Measurements from ENCODE around the gene FPR1.
A peak's percentile ranks its signal among the peaks of the same experiment; 100 is the strongest.

FPR1 gene, protein sequence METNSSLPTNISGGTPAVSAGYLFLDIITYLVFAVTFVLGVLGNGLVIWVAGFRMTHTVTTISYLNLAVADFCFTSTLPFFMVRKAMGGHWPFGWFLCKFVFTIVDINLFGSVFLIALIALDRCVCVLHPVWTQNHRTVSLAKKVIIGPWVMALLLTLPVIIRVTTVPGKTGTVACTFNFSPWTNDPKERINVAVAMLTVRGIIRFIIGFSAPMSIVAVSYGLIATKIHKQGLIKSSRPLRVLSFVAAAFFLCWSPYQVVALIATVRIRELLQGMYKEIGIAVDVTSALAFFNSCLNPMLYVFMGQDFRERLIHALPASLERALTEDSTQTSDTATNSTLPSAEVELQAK

DNA sequence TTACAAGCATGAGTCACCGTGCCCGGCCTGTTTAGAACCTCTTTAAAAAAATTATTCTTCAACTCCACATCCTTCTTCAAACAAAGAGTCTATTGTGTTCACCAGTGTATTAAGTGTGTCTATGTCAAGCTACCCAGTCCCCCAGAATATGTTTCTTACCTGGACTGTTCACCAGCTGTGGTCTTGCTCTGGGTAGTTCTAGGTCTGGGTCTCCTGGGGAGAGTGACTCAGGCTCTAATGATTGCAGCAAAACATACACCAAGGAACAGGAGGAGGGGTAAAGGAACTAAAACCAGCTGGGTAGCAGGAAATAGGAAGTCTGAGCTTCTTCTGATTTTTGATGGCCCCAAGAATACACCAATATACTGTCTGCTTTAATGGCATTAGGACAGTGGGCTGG lies at the start of gene FPR1:
TSS of gene FPR1 (minus strand) at position 224 of the 400 bp plus-strand sequence. CDS start 4,884 bp downstream, outside the sequence.
- TF ChIP-seq, protein P1, sequence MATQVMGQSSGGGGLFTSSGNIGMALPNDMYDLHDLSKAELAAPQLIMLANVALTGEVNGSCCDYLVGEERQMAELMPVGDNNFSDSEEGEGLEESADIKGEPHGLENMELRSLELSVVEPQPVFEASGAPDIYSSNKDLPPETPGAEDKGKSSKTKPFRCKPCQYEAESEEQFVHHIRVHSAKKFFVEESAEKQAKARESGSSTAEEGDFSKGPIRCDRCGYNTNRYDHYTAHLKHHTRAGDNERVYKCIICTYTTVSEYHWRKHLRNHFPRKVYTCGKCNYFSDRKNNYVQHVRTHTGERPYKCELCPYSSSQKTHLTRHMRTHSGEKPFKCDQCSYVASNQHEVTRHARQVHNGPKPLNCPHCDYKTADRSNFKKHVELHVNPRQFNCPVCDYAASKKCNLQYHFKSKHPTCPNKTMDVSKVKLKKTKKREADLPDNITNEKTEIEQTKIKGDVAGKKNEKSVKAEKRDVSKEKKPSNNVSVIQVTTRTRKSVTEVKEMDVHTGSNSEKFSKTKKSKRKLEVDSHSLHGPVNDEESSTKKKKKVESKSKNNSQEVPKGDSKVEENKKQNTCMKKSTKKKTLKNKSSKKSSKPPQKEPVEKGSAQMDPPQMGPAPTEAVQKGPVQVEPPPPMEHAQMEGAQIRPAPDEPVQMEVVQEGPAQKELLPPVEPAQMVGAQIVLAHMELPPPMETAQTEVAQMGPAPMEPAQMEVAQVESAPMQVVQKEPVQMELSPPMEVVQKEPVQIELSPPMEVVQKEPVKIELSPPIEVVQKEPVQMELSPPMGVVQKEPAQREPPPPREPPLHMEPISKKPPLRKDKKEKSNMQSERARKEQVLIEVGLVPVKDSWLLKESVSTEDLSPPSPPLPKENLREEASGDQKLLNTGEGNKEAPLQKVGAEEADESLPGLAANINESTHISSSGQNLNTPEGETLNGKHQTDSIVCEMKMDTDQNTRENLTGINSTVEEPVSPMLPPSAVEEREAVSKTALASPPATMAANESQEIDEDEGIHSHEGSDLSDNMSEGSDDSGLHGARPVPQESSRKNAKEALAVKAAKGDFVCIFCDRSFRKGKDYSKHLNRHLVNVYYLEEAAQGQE (IDR thresholded peaks at IDR 0.05; ENCODE audit: low read depth): no peak
- TF ChIP-seq ZBTB7A (IDR thresholded peaks at IDR 0.05; ENCODE audit: low read depth) (no peak), RAD21 (IDR thresholded peaks at IDR 0.05; ENCODE audit: low read depth) (no peak), TEAD4 (IDR thresholded peaks at IDR 0.05) (no peak), CREB1 (IDR thresholded peaks at IDR 0.05; ENCODE audit: low read depth) (no peak), TCF12 (IDR thresholded peaks at IDR 0.05; ENCODE audit: low read depth) (no peak), EGR1 (IDR thresholded peaks at IDR 0.05) (no peak), NFIC (IDR thresholded peaks at IDR 0.05) (no peak)

DNA sequence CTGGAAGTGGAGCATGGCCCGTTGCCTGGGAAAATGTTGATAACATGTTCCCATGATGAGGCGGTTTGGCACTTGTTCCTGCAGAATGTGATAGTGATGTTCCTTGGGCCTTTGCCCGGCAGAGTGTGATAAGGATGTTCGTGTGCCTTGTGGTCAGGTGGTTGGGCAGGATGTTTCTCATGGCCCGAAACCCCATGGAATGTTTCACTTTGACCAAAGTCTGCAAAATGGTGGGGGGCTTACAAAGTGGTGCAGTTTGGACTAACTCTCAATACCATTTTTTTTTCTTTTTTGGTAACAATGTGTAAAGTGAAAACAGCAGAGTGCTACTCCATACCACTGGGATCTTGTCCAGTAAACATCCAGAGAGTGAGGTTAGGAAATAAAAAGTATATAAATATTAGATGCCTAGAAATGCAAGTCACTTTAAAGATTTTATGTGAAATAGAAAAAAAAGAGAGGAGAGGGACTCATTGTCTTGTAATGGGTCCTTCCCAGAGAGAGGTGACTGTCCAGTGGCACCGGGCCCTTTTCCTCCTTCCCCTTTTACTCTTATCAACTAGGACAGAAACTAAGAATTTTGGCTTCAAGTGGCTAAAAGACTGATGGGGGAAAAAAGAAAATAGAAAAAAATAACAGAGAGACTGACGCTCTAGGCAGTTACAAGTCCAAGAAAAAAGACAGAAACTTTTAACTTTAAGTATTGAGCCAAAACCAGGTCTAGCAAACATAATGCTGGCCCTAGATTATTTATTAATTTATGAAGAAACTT lies 49.0 kb upstream of the FPR1 start:
- no peak for TF ChIP-seq NFIC (IDR thresholded peaks at IDR 0.05)
- TF ChIP-seq CEBPB (IDR thresholded peaks at IDR 0.05): no peak
- TF ChIP-seq FOXM1 (IDR thresholded peaks at IDR 0.05; ENCODE audit: borderline replicate concordance, low read depth): no peak
- TF ChIP-seq, protein P1 (IDR thresholded peaks at IDR 0.05; ENCODE audit: low read depth): no peak
- TF ChIP-seq EGR1 (IDR thresholded peaks at IDR 0.05): no peak

DNA sequence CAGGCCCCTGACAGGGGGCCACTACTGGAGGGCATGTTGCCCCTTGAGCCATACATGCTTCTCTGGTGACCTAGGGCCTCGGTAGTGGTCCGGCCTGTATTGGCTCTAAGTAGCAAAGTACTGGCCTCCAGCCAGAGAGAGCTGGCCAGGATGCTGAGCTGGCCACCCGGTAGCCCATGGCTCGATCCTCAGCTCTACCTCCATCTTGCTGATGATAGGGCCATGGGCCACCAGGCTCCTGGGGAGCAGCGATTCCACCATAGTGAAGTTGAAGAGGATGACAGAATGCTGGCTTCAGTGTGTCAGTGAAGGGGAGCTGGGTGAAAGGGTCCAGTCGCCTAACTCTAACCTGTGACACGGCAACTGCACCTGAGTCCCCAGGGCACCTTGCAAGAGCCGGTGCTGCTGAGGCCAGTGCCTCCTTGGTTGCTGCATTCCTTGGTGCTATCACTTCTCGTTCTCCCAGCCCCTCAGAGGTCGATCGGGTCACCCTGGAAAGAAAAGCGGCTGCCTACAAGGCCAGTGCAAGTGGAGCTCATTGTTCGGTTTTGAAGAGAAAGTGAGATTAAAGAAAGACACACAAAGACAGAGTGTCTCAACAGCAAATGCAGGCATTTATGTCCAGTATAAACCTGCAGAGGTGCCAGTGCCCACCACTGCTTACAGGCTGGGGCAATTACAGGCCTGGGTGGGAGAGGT lies 48.2 kb upstream of the FPR1 start:
- no peak for TF ChIP-seq EGR1 (IDR thresholded peaks at IDR 0.05)
- no peak for TF ChIP-seq EP300 (IDR thresholded peaks at IDR 0.05; ENCODE audit: borderline replicate concordance)
- TF ChIP-seq CREB1 (IDR thresholded peaks at IDR 0.05; ENCODE audit: low read depth): no peak
- TF ChIP-seq, protein P2, sequence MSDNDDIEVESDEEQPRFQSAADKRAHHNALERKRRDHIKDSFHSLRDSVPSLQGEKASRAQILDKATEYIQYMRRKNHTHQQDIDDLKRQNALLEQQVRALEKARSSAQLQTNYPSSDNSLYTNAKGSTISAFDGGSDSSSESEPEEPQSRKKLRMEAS (IDR thresholded peaks at IDR 0.05): no peak

DNA sequence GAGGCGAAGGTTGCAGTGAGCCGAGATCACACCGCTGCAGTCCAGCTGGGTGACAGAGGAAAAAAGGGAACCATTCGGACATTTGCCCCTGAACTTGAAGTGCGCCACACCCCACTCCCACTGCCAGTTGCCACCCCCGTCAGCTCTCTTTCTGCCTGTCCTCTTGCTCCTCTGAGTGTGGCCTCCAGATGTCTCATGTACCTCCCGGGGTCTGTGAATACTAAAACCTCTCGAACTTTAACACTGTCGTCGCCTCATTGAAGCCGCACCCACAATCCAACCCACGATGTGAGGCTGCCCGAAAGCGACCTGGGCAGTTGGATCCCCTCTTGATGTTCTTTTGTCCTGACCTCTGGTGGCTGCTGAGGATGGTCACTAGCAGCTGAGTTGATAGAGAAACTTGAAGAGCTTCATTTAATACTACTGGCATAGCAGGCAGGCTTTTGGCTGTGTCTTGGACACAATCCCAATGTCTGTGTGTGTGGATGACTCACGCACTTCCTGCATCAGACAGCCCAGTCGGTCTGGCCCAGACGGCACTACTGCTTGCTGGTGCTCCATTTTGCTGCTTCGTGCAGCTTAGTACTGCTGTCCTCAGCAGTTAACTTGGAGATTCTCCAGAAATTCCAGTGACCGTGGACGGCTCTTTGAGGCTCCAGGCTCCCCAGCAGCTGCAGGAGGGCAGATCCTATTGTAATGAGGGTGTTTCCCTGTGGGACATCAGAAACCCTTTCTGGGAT lies 47.5 kb upstream of the FPR1 start:
- TF ChIP-seq TEAD4 (IDR thresholded peaks at IDR 0.05) (no peak), TAF1 (IDR thresholded peaks at IDR 0.05; ENCODE audit: low read depth) (no peak), ZBTB7A (IDR thresholded peaks at IDR 0.05; ENCODE audit: low read depth) (no peak), TCF12 (IDR thresholded peaks at IDR 0.05; ENCODE audit: low read depth) (no peak), NFIC (IDR thresholded peaks at IDR 0.05) (peak; percentile 26; the same call in 1 of the 2 replicates)

DNA sequence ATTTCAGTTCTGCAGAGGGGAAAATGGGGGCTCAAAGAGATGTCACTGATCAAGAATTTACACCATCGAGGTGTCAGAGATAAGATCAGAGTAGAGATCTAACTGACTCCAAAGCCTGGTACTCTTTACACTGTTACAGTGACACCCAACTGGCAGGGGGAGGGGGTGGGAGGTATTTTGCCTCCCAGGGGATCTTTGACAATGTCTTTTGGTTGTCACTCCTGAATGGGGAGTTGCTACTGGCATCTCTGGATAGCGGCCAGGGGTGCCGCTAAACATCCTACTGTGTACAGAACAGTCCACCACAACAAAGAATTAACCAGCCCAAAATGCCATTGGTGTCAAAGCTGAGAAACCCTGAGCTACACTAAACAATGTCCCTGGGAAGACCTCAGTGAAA lies 46.4 kb upstream of the FPR1 start:
- TF ChIP-seq YY1 (IDR thresholded peaks at IDR 0.05; ENCODE audit: low read depth) (no peak), TCF12 (IDR thresholded peaks at IDR 0.05; ENCODE audit: low read depth) (no peak), NFIC (IDR thresholded peaks at IDR 0.05) (no peak), EP300 (IDR thresholded peaks at IDR 0.05; ENCODE audit: borderline replicate concordance) (no peak), CREB1 (IDR thresholded peaks at IDR 0.05; ENCODE audit: low read depth) (no peak), TEAD4 (IDR thresholded peaks at IDR 0.05) (no peak), RAD21 (IDR thresholded peaks at IDR 0.05; ENCODE audit: low read depth) (no peak)

DNA sequence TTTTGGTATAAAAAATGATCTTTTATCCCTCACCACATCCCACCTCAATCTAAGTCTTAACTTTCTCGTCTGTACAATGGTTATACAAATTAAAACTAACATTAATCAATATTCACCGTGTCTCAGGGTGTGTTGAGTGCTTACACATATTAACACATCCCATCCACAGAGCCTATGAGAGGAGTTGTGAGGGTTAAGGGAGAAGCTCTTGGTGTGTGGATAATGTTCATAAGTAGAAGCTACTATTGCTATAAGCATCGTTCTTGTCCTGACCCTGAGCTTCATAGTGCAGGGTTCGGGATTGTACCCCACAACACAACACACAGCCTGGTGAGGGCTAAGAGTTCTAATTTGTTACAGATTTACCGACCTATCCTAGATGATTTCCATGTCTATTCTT lies 45.8 kb upstream of the FPR1 start:
- TF ChIP-seq TAF1 (IDR thresholded peaks at IDR 0.05; ENCODE audit: low read depth): no peak
- TF ChIP-seq, protein P2 (IDR thresholded peaks at IDR 0.05): no peak

Data from Ishikawa (cell line).